Panc1 (cell line): ENCODE results near the gene KYNU.

Experiments used
- TCF7L2 ChIP-seq: IDR thresholded peaks from 2 replicates; pipeline ENCODE4 v1.6.1; 2011; ENCODE audit warnings: mild to moderate bottlenecking, low read depth, low read length, inconsistent platforms
- TF ChIP-seq, protein P1 (sequence below): fragments of 450-650 bp; IDR thresholded peaks from 2 replicates; pipeline ENCODE4 v1.5.1; 2017; ENCODE audit warnings: mild to moderate bottlenecking

DNA sequence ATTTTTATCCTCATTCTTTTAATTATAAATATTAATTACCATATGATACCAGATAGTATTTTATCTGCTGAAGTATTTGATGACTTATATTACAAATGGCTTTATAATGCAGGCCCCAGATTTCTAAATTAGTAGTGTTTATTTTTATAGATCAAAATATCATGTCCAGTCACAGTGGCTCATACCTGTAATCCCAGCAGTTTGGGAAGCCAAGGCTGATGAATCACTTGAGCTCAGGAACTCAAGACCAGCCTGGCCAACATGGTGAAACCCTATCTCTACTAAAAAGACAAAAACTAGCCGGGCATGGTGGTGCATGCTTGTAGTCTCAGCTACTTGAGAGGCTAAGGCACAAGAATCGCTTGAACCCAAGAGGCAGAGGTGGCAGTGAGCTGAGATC lies 151.7 kb downstream of the KYNU start:
- no peak for TF ChIP-seq TCF7L2
- TF ChIP-seq, protein P1, sequence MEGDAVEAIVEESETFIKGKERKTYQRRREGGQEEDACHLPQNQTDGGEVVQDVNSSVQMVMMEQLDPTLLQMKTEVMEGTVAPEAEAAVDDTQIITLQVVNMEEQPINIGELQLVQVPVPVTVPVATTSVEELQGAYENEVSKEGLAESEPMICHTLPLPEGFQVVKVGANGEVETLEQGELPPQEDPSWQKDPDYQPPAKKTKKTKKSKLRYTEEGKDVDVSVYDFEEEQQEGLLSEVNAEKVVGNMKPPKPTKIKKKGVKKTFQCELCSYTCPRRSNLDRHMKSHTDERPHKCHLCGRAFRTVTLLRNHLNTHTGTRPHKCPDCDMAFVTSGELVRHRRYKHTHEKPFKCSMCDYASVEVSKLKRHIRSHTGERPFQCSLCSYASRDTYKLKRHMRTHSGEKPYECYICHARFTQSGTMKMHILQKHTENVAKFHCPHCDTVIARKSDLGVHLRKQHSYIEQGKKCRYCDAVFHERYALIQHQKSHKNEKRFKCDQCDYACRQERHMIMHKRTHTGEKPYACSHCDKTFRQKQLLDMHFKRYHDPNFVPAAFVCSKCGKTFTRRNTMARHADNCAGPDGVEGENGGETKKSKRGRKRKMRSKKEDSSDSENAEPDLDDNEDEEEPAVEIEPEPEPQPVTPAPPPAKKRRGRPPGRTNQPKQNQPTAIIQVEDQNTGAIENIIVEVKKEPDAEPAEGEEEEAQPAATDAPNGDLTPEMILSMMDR = no peak
